ENCODE data around the gene TBC1D1. TPM values are rescaled to one million over a fixed set of nuclear protein-coding genes. Genes with fewer than 3 reads are reported as not detected.
"Not testable (repeated sequence)": the region's sequence is repeated elsewhere in the genome, so short reads cannot be mapped to it uniquely, and the experiment has no call there.

Gene TBC1D1
- total RNA-seq, 2 donors from 2014 or later = 58.0 to 68.7 TPM

GRCh38 chr4:38011511-38012162 lies 120.8 kb downstream of the TBC1D1 start:
- peaks cover 19% of the 10 kb centered on the region for H3K4me1 Mint-ChIP-seq (ENCODE audit: low read depth)
- ATAC-seq (replicated peaks in 1 of 2) = peak; percentile 71 to 94
- DNase-seq = no peak
- no peaks in the 10 kb centered on the region for H3K27me3 Mint-ChIP-seq (ENCODE audit: low read depth)
- H3K4me3 Mint-ChIP-seq = no peak overlapping the region
- no peaks in the 10 kb centered on the region for H3K9me3 Mint-ChIP-seq
- peak overlapping the region; percentile 49 for H3K27ac Mint-ChIP-seq
- peaks cover 0 to 3% of the 10 kb centered on the region in 2 donors for H3K36me3 Mint-ChIP-seq (ENCODE audit: insufficient read depth in 2 of 2)

GRCh38 chr4:38013461-38014366 lies 122.8 kb downstream of the TBC1D1 start:
- Mint-ChIP-seq H3K27me3 (ENCODE audit: low read depth) (no peaks in the 10 kb centered on the region), H3K9me3 (no peaks in the 10 kb centered on the region), H3K27ac (no peak overlapping the region), H3K4me1 (ENCODE audit: low read depth) (peaks cover 14% of the 10 kb centered on the region), H3K36me3 (ENCODE audit: insufficient read depth in 2 of 2) (peaks cover 0 to 3% of the 10 kb centered on the region in 2 donors), H3K4me3 (no peak overlapping the region)
- ATAC-seq (replicated peaks in 1 of 2) = no peak
- no peak for DNase-seq

- Mint-ChIP-seq H3K27ac (no peak overlapping the region), H3K4me3 (no peak overlapping the region), H3K36me3 (ENCODE audit: insufficient read depth in 2 of 2) (peaks cover 0 to 3% of the 10 kb centered on the region in 2 donors), H3K27me3 (ENCODE audit: low read depth) (no peaks in the 10 kb centered on the region), H3K4me1 (ENCODE audit: low read depth) (peaks cover 14% of the 10 kb centered on the region), H3K9me3 (no peaks in the 10 kb centered on the region)
- ATAC-seq (replicated peaks in 1 of 2) = no peak
- DNase-seq = no peak
Measured at GRCh38 chr4:38014421-38014852, 123.6 kb downstream of the TBC1D1 start.

GRCh38 chr4:38015886-38016515 lies 125.1 kb downstream of the TBC1D1 start:
- no peak overlapping the region for H3K4me3 Mint-ChIP-seq
- peaks cover 2 to 9% of the 10 kb centered on the region in 2 donors for H3K36me3 Mint-ChIP-seq (ENCODE audit: insufficient read depth in 2 of 2)
- H3K27ac Mint-ChIP-seq = no peak overlapping the region
- H3K9me3 Mint-ChIP-seq = no peaks in the 10 kb centered on the region
- no peaks in the 10 kb centered on the region for H3K27me3 Mint-ChIP-seq (ENCODE audit: low read depth)
- ATAC-seq (replicated peaks in 1 of 2) (no peak), DNase-seq (no peak)
- peaks cover 14% of the 10 kb centered on the region for H3K4me1 Mint-ChIP-seq (ENCODE audit: low read depth)

- H3K27ac Mint-ChIP-seq = no peak overlapping the region
- peaks cover 2 to 16% of the 10 kb centered on the region in 2 donors for H3K36me3 Mint-ChIP-seq (ENCODE audit: insufficient read depth in 2 of 2)
- H3K9me3 Mint-ChIP-seq = no peaks in the 10 kb centered on the region
- H3K4me1 Mint-ChIP-seq (ENCODE audit: low read depth) = peaks cover 9% of the 10 kb centered on the region
- H3K4me3 Mint-ChIP-seq = no peak overlapping the region
- DNase-seq (no peak), ATAC-seq (replicated peaks in 1 of 2) (no peak)
- H3K27me3 Mint-ChIP-seq (ENCODE audit: low read depth) = no peaks in the 10 kb centered on the region
Measured at GRCh38 chr4:38016698-38017097, 125.8 kb downstream of the TBC1D1 start.

GRCh38 chr4:38017609-38018008 lies 126.7 kb downstream of the TBC1D1 start:
- H3K36me3 Mint-ChIP-seq (ENCODE audit: insufficient read depth in 2 of 2) = peaks cover 5 to 22% of the 10 kb centered on the region in 2 donors
- no peak overlapping the region for H3K4me3 Mint-ChIP-seq
- ATAC-seq (replicated peaks in 1 of 2) (no peak), DNase-seq (no peak)
- H3K9me3 Mint-ChIP-seq = no peaks in the 10 kb centered on the region
- H3K27me3 Mint-ChIP-seq (ENCODE audit: low read depth) = no peaks in the 10 kb centered on the region
- H3K4me1 Mint-ChIP-seq (ENCODE audit: low read depth) = peaks cover under 1% of the 10 kb centered on the region
- no peak overlapping the region for H3K27ac Mint-ChIP-seq

- Mint-ChIP-seq H3K27me3 (ENCODE audit: low read depth) (no peaks in the 10 kb centered on the region), H3K4me3 (no peak overlapping the region), H3K9me3 (no peaks in the 10 kb centered on the region), H3K36me3 (ENCODE audit: insufficient read depth in 2 of 2) (peaks cover 5 to 26% of the 10 kb centered on the region in 2 donors), H3K27ac (no peak overlapping the region), H3K4me1 (ENCODE audit: low read depth) (no peaks in the 10 kb centered on the region)
- DNase-seq (no peak), ATAC-seq (replicated peaks in 1 of 2) (no peak)
Measured at GRCh38 chr4:38020386-38020785, 129.5 kb downstream of the TBC1D1 start.

- not testable (repeated sequence) for H3K4me1 Mint-ChIP-seq (ENCODE audit: low read depth); DNase-seq; H3K4me3 Mint-ChIP-seq; H3K27me3 Mint-ChIP-seq (ENCODE audit: low read depth); ATAC-seq (replicated peaks in 1 of 2); H3K27ac Mint-ChIP-seq; H3K9me3 Mint-ChIP-seq
- peaks cover 5 to 24% of the 10 kb centered on the region in 2 donors for H3K36me3 Mint-ChIP-seq (ENCODE audit: insufficient read depth in 2 of 2)
Measured at GRCh38 chr4:38020961-38021360, 130.1 kb downstream of the TBC1D1 start.

GRCh38 chr4:38021751-38022150 lies 130.9 kb downstream of the TBC1D1 start:
- no peak for ATAC-seq (replicated peaks in 1 of 2)
- peaks cover 5 to 24% of the 10 kb centered on the region in 2 donors for H3K36me3 Mint-ChIP-seq (ENCODE audit: insufficient read depth in 2 of 2)
- no peaks in the 10 kb centered on the region for H3K27me3 Mint-ChIP-seq (ENCODE audit: low read depth)

GRCh38 chr4:38023347-38024205 lies 132.7 kb downstream of the TBC1D1 start:
- Mint-ChIP-seq H3K36me3 (ENCODE audit: insufficient read depth in 2 of 2) (peaks cover 7 to 24% of the 10 kb centered on the region in 2 donors), H3K4me1 (ENCODE audit: low read depth) (no peaks in the 10 kb centered on the region), H3K4me3 (no peak overlapping the region), H3K27me3 (ENCODE audit: low read depth) (no peaks in the 10 kb centered on the region), H3K9me3 (no peaks in the 10 kb centered on the region), H3K27ac (no peak overlapping the region)
- no peak for DNase-seq
- no peak for ATAC-seq (replicated peaks in 1 of 2)

More at GRCh38 chr4:38021751-38022150, 130.9 kb downstream of the TBC1D1 start:
- no peak for DNase-seq
- no peak overlapping the region for H3K27ac Mint-ChIP-seq
- H3K9me3 Mint-ChIP-seq = no peaks in the 10 kb centered on the region
- no peak overlapping the region for H3K4me3 Mint-ChIP-seq
- H3K4me1 Mint-ChIP-seq (ENCODE audit: low read depth) = no peaks in the 10 kb centered on the region

GRCh38 chr4:38024206-38024509 lies 133.3 kb downstream of the TBC1D1 start:
- no peak overlapping the region for H3K4me3 Mint-ChIP-seq
- no peaks in the 10 kb centered on the region for H3K4me1 Mint-ChIP-seq (ENCODE audit: low read depth)
- DNase-seq (no peak), ATAC-seq (replicated peaks in 1 of 2) (no peak)
- no peaks in the 10 kb centered on the region for H3K9me3 Mint-ChIP-seq
- no peak overlapping the region for H3K27ac Mint-ChIP-seq
- peaks cover 7 to 24% of the 10 kb centered on the region in 2 donors for H3K36me3 Mint-ChIP-seq (ENCODE audit: insufficient read depth in 2 of 2)
- no peaks in the 10 kb centered on the region for H3K27me3 Mint-ChIP-seq (ENCODE audit: low read depth)

GRCh38 chr4:38025665-38026064 lies 134.8 kb downstream of the TBC1D1 start:
- H3K9me3 Mint-ChIP-seq = no peaks in the 10 kb centered on the region

More at GRCh38 chr4:38025665-38026064, 134.8 kb downstream of the TBC1D1 start:
- peaks cover 7 to 23% of the 10 kb centered on the region in 2 donors for H3K36me3 Mint-ChIP-seq (ENCODE audit: insufficient read depth in 2 of 2)
- no peak overlapping the region for H3K4me3 Mint-ChIP-seq
- no peak overlapping the region for H3K27ac Mint-ChIP-seq
- H3K4me1 Mint-ChIP-seq (ENCODE audit: low read depth) = no peaks in the 10 kb centered on the region
- DNase-seq (no peak), ATAC-seq (replicated peaks in 1 of 2) (no peak)
- H3K27me3 Mint-ChIP-seq (ENCODE audit: low read depth) = no peaks in the 10 kb centered on the region
